HepG2 (cell line): ENCODE results near the gene CLIC4. TPM values are rescaled to one million over a fixed set of nuclear protein-coding genes. Genes with fewer than 3 reads are reported as not detected.
A peak's percentile ranks its signal among the peaks of the same experiment; 100 is the strongest.
"Not testable (repeated sequence)": the region's sequence is repeated elsewhere in the genome, so short reads cannot be mapped to it uniquely, and the experiment has no call there.

ENCODE experiments used
- ATAC-seq: fragments of 200-7000 bp; cut with Tn5 transposase; 3 replicates; pipeline ENCODE4 v1.9.1; 2020; ENCODE audit warnings: mild to moderate bottlenecking, moderate library complexity
- BruUV-seq: library from RNA; stranded (reverse); fragments of 400-500 nt; replicated peaks from 2 replicates; lab custom pipeline; 2021; lab: Mats Ljungman, UMichigan
- CTCF ChIA-PET: fragments of 300-600 bp; formaldehyde crosslinking; extraction: SDS; loops from one replicate; lab custom pipeline; 2021; ENCODE audit warnings: low total read pairs, inconsistent platforms, low intra/inter-chr PET ratio; lab: Yijun Ruan, JAX
- POLR2A ChIA-PET: fragments of 350-600 bp; sonication (Branson Sonifier 250); formaldehyde crosslinking; loops from one replicate; lab custom pipeline; 2020; ENCODE audit warnings: antibody characterized with exemption, inconsistent platforms; lab: Yijun Ruan, JAX
- DNase-seq: peaks from one replicate; pipeline ENCODE4 v3.0.0-alpha.2; 2015; ENCODE audit warnings: low spot score
- FAIRE-seq: peaks from 3 replicates; lab custom pipeline; 2011; peaks lifted over from hg19 to GRCh38; lab: Jason Lieb, UNC
- H2AFZ ChIP-seq: one replicate; pipeline ENCODE4 v1.6.1; 2011; ENCODE audit warnings: low read length, inconsistent platforms
- H3K27ac ChIP-seq: fragments of 300-600 bp; 3 replicates; pipeline ENCODE4 v1.8.0; 2011; ENCODE audit warnings: mixed run types, mild to moderate bottlenecking, mixed read lengths, low read length, inconsistent platforms; ENCODE audit not compliant: insufficient read depth; ENCODE audit errors: extremely low read length
- H3K27me3 ChIP-seq, 2 experiments: fragments of 200-600 bp in 1 of 2; 2 replicates in 1 of 2; 3 replicates in 1 of 2; pipeline versions ENCODE4 v1.6.0 to v1.8.0; 2011; ENCODE audit warnings: low read length in 2 of 2, mild to moderate bottlenecking in 2 of 2, moderate library complexity in 2 of 2, inconsistent platforms in 1 of 2; ENCODE audit not compliant: insufficient read depth in 2 of 2, control insufficient read depth in 1 of 2
- H3K36me3 ChIP-seq, 2 experiments: fragments of 200-600 bp in 1 of 2; replicated peaks in 1 of 2; 2 replicates in 1 of 2; 3 replicates in 1 of 2; pipeline versions ENCODE4 v1.5.1 to v1.8.0; 2011; ENCODE audit warnings: low read length in 2 of 2, inconsistent platforms in 1 of 2; ENCODE audit not compliant: insufficient read depth in 2 of 2, control insufficient read depth in 1 of 2
- H3K4me1 ChIP-seq: 2 replicates; pipeline ENCODE4 v1.5.1; 2012; ENCODE audit warnings: low read length, inconsistent platforms; ENCODE audit not compliant: insufficient read depth
- H3K4me2 ChIP-seq: 2 replicates; pipeline ENCODE4 v1.6.0; 2011; ENCODE audit warnings: low read depth, low read length, inconsistent platforms
- H3K4me3 ChIP-seq, 3 experiments: fragments of 200-600 bp in 1 of 3; sonication (generic), shearing (Covaris generic) in 1 of 3; replicated peaks in 1 of 3; 2 replicates each; pipeline ENCODE4 v1.5.1; 2011 to 2016; ENCODE audit warnings: low read length in 3 of 3, inconsistent platforms in 2 of 3, low read depth in 2 of 3, mild to moderate bottlenecking in 2 of 3, control low read depth in 1 of 3, mixed read lengths in 1 of 3; ENCODE audit not compliant: insufficient read depth in 1 of 3
- H3K79me2 ChIP-seq: one replicate; pipeline ENCODE4 v1.6.1; 2011; ENCODE audit warnings: low read length, inconsistent platforms; ENCODE audit not compliant: insufficient read depth
- H3K9ac ChIP-seq: 2 replicates; pipeline ENCODE4 v1.6.0; 2011; ENCODE audit warnings: mild to moderate bottlenecking, low read depth, low read length, inconsistent platforms; ENCODE audit not compliant: insufficient read depth
- H3K9me3 ChIP-seq: 2 replicates; pipeline ENCODE4 v1.5.1; 2012; ENCODE audit warnings: mild to moderate bottlenecking, low read length
- H4K20me1 ChIP-seq: 2 replicates; pipeline ENCODE4 v1.6.0; 2011; ENCODE audit warnings: inconsistent platforms, mild to moderate bottlenecking, low read length, moderate library complexity; ENCODE audit not compliant: insufficient read depth
- ZNF121 ChIP-seq: sonication (generic); formaldehyde crosslinking; IDR thresholded peaks from 2 replicates; pipeline ENCODE4 v1.5.0; 2020; ENCODE audit warnings: mild to moderate bottlenecking, missing genetic modification reagents
- WGBS: methylation state at CpG from one replicate; pipeline ENCODE4 v1.1.6; 2017; ENCODE audit warnings: low lambda C conversion rate; 5-methylcytosine and 5-hydroxymethylcytosine counted together
- in situ Hi-C: cut with HindIII; loops from 2 replicates; pipeline ENCODE4 v1.10.0; 2017; ENCODE audit warnings: low pct_unique_long_range_greater_than_20kb; ENCODE audit not compliant: extremely low pct_ligation_motif_present
- intact Hi-C: fragments of 100-400 bp; cut with micrococcal nuclease; formaldehyde crosslinking; loops from one replicate; pipeline ENCODE4 v1.10.0; 2022; ENCODE audit not compliant: unreplicated experiment
- polyA plus RNA-seq, 8 experiments: library from polyadenylated mRNA; depleted of rRNA in 3 of 8; stranded (reverse) in 7 of 8; unstranded in 1 of 8; fragments of >200 nt; fragmentation: Illumina TruSeq in 4 of 8; extraction: Trizol in 4 of 8; gene quantifications; 2 replicates each; pipeline versions ENCODE4 v1.2.1 to v1.2.3, GENCODE V29; 2011 to 2016; ENCODE audit warnings: low read depth in 4 of 8, missing spikeins in 1 of 8, mixed read lengths in 1 of 8; ENCODE audit not compliant: insufficient read depth in 1 of 8
- total RNA-seq, 5 experiments: library from RNA; depleted of rRNA; stranded (reverse); fragments of >200 nt; fragmentation: Illumina TruSeq; extraction: Trizol; gene quantifications; 2 replicates each; pipeline ENCODE4 v1.2.3, GENCODE V29; 2016; ENCODE audit warnings: low read depth in 1 of 5
- TF ChIP-seq, protein P1 (sequence below): sonication (generic); formaldehyde crosslinking; IDR thresholded peaks from 2 replicates; pipeline ENCODE4 v1.5.0; 2020; ENCODE audit warnings: mild to moderate bottlenecking, missing genetic modification reagents

The CLIC4 gene
- total and polyA plus RNA-seq, 2 of the 13 experiments (the other 11 are each of a cell fraction or from before 2014, with no cell fraction given): 23.3 to 77.4 TPM

DNA sequence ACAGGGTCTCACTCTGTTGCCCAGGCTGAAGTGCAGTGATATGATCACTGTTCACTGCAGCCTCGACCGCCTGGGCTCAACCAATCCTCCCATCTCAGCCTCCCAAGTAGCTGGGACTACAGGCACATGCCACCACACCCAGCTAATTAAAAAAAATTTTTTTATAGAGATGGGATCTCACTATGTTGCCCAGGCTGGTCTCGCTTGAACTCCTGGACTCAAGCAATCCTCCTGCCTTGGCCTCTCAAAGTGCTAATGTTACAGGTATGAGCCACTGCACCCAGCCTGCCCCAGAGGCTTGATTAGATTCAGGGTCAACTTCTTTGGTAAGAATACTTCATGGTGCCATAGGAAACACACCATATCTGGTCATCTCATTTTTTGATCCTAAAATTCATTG is 66.2 kb downstream of the CLIC4 start:
- H3K4me3 ChIP-seq, H3K4me1 ChIP-seq, CTCF ChIA-PET, H4K20me1 ChIP-seq, H3K79me2 ChIP-seq, H2AFZ ChIP-seq, in situ Hi-C loops, FAIRE-seq, BruUV-seq, H3K9ac ChIP-seq, H3K27ac ChIP-seq, H3K27me3 ChIP-seq, H3K4me2 ChIP-seq, H3K9me3 ChIP-seq, intact Hi-C loops, ATAC-seq, POLR2A ChIA-PET, DNase-seq: not testable (repeated sequence)
- WGBS: 100% methylated on average over 3 of the region's 3 CpGs
- TF ChIP-seq ZNF121 (CRISPR knock-in tag): peak; percentile 75; the same call in 1 of the 2 replicates
- TF ChIP-seq, protein P1, sequence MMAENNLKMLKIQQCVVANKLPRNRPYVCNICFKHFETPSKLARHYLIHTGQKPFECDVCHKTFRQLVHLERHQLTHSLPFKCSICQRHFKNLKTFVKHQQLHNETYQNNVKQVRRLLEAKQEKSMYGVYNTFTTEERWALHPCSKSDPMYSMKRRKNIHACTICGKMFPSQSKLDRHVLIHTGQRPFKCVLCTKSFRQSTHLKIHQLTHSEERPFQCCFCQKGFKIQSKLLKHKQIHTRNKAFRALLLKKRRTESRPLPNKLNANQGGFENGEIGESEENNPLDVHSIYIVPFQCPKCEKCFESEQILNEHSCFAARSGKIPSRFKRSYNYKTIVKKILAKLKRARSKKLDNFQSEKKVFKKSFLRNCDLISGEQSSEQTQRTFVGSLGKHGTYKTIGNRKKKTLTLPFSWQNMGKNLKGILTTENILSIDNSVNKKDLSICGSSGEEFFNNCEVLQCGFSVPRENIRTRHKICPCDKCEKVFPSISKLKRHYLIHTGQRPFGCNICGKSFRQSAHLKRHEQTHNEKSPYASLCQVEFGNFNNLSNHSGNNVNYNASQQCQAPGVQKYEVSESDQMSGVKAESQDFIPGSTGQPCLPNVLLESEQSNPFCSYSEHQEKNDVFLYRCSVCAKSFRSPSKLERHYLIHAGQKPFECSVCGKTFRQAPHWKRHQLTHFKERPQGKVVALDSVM (CRISPR knock-in tag): peak; percentile 40; the same call in 1 of the 2 replicates
- H3K36me3 ChIP-seq: peaks cover 0 to 27% of the 10 kb centered on the region in 2 experiments; a peak in 3 of 5 replicates

DNA sequence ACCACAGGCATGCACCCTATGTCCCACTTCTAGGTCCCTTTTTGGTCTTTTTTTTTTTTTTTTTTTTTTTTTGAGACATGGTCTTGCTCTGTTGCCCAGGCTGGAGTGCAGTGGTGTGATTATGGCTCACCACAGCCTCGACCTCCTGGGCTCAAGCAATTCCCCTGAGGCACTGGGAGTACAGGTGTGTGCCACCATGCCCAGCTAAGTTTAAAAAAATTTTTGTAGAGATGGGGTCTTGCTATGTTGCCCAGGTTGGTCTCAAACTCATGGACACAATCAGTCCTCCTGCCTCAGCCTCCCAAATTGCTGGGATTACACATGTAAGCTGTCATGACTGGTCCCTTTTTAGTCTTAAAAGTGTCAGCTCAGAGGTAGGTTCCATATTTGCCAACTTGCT is 75.0 kb downstream of the CLIC4 start:
- intact Hi-C loops, H4K20me1 ChIP-seq, H2AFZ ChIP-seq, FAIRE-seq, H3K27me3 ChIP-seq, DNase-seq, POLR2A ChIA-PET, CTCF ChIA-PET, H3K9ac ChIP-seq, BruUV-seq, H3K79me2 ChIP-seq, H3K4me3 ChIP-seq, H3K9me3 ChIP-seq, H3K4me2 ChIP-seq, H3K27ac ChIP-seq, in situ Hi-C loops, ATAC-seq: not testable (repeated sequence)
- TF ChIP-seq ZNF121 (CRISPR knock-in tag): peak; percentile 62; the same call in 1 of the 2 replicates
- WGBS: 100% methylated on average over 1 of the region's 1 CpG
- H3K36me3 ChIP-seq: peaks cover 0 to 22% of the 10 kb centered on the region in 2 experiments; a peak in 4 of 5 replicates
- peaks cover 21% of the 10 kb centered on the region for H3K4me1 ChIP-seq
